Stimulated activated CD4-positive, alpha-beta T cell treated with anti-CD3 and anti-CD28 coated beads, Interleukin-2, amount 100 ng/mL, for 4 hours (primary cell): ENCODE data around the gene CEACAM16.

ENCODE experiments used
- DNase-seq: peaks from one replicate; pipeline ENCODE4 v3.0.0-alpha.2; 2020; ENCODE audit warnings: low read depth

Gene CEACAM16

GRCh38 chr19:44746616-44746945, 47.6 kb downstream of the CEACAM16 start:
- DNase-seq: no peak

- DNase-seq: peak; percentile 95
These were observed 48.2 kb downstream of the CEACAM16 start for GRCh38 chr19:44746946-44747738.

GRCh38 chr19:44747739-44748425, 48.9 kb downstream of the CEACAM16 start:
- no peak for DNase-seq

- peak; percentile 35 for DNase-seq
These were observed 49.7 kb downstream of the CEACAM16 start, which contains the start of gene BCL3 for GRCh38 chr19:44748426-44749254. Gene BCL3, plus strand, starts transcription at chr19:44748708. Its CDS starts 83 bp downstream, at chr19:44748791.

- no peak for DNase-seq
These were observed 50.3 kb downstream of the CEACAM16 start for GRCh38 chr19:44749292-44749691.

- DNase-seq: no peak
These were observed 51.0 kb downstream of the CEACAM16 start for GRCh38 chr19:44749994-44750393.

- no peak for DNase-seq
These were observed 53.3 kb downstream of the CEACAM16 start for GRCh38 chr19:44752123-44752815.

GRCh38 chr19:44752816-44753625, 54.1 kb downstream of the CEACAM16 start:
- DNase-seq: peak; percentile 92

- DNase-seq: no peak
These were observed 54.6 kb downstream of the CEACAM16 start for GRCh38 chr19:44753626-44753931.

- peak; percentile 70 for DNase-seq
These were observed 55.2 kb downstream of the CEACAM16 start for GRCh38 chr19:44753932-44754749.

- no peak for DNase-seq
These were observed 55.8 kb downstream of the CEACAM16 start for GRCh38 chr19:44754750-44755080.

- no peak for DNase-seq
These were observed 56.3 kb downstream of the CEACAM16 start for GRCh38 chr19:44755219-44755618.

- no peak for DNase-seq
These were observed 57.2 kb downstream of the CEACAM16 start for GRCh38 chr19:44756089-44756562.

- no peak for DNase-seq
These were observed 58.2 kb downstream of the CEACAM16 start for GRCh38 chr19:44757057-44757734.

- DNase-seq: no peak
These were observed 59.0 kb downstream of the CEACAM16 start for GRCh38 chr19:44757735-44758505.

- no peak for DNase-seq
These were observed 59.6 kb downstream of the CEACAM16 start for GRCh38 chr19:44758596-44758995.

- DNase-seq: no peak
These were observed 60.3 kb downstream of the CEACAM16 start for GRCh38 chr19:44759083-44759804.
